HEK293 (cell line): ENCODE measurements around the gene GARIN5B.

Experiments used
- CTCF ChIP-seq: fragments of 450-650 bp; formaldehyde crosslinking; IDR thresholded peaks from 2 replicates; pipeline ENCODE4 v1.5.1; 2016; ENCODE audit warnings: missing biosample characterization, missing genetic modification characterization
- YY1 ChIP-seq: fragments of 450-650 bp; formaldehyde crosslinking; IDR thresholded peaks from 2 replicates; pipeline ENCODE4 v1.5.1; 2018; ENCODE audit warnings: missing biosample characterization, missing genetic modification characterization
- ZBTB21 ChIP-seq: fragments of 450-650 bp; formaldehyde crosslinking; IDR thresholded peaks from 2 replicates; pipeline ENCODE4 v1.5.1; 2017; ENCODE audit warnings: missing biosample characterization, missing genetic modification characterization

GRCh38 chr19:55353803-55354697 is 9.0 kb downstream of the GARIN5B start:
- TF ChIP-seq CTCF (tag by site-specific recombination) (no peak), ZBTB21 (tag by site-specific recombination) (no peak), YY1 (tag by site-specific recombination) (no peak)
